IMR-90 (cell line): Measurements from ENCODE around the gene C2orf68. TPM values are rescaled to one million over a fixed set of nuclear protein-coding genes. Genes with fewer than 3 reads are reported as not detected.

Experiments
- ATAC-seq: fragments of 200-7000 bp; cut with Tn5 transposase; 2 replicates; pipeline ENCODE4 v1.9.1; 2020; ENCODE audit warnings: low read depth, mild to moderate bottlenecking, moderate library complexity
- BruUV-seq: library from RNA; stranded (reverse); fragments of 400-500 nt; replicated peaks from 2 replicates; lab custom pipeline; 2021; lab: Mats Ljungman, UMichigan
- CTCF ChIA-PET: fragments of 300-600 bp; formaldehyde crosslinking; extraction: SDS; loops from one replicate; lab custom pipeline; 2021; ENCODE audit warnings: antibody characterized with exemption; lab: Yijun Ruan, JAX
- POLR2A ChIA-PET: fragments of 300-600 bp; sonication (Branson Sonifier 250); formaldehyde crosslinking; loops from one replicate; lab custom pipeline; 2022; ENCODE audit warnings: antibody characterized with exemption; ENCODE audit not compliant: unreplicated experiment; lab: Charles Lee
- DNase-seq: peaks from one replicate; pipeline ENCODE4 v3.0.0; 2013
- H2AFZ ChIP-seq: replicated peaks from 2 replicates; pipeline ENCODE3; 2013; ENCODE audit warnings: low read length, mild to moderate bottlenecking; ENCODE audit not compliant: poor library complexity
- H2AK5ac ChIP-seq: 2 replicates; pipeline ENCODE4 v1.6.1; 2013; ENCODE audit warnings: low read depth, low read length, inconsistent platforms
- H2AK9ac ChIP-seq: replicated peaks from 2 replicates; pipeline ENCODE3; 2013; ENCODE audit warnings: mild to moderate bottlenecking, low read depth, low read length, moderate library complexity; ENCODE audit not compliant: poor library complexity
- H2BK120ac ChIP-seq: 2 replicates; pipeline ENCODE4 v1.6.1; 2013; ENCODE audit warnings: low read depth, low read length, inconsistent platforms
- H2BK15ac ChIP-seq: 3 replicates; pipeline ENCODE4 v1.6.1; 2013; ENCODE audit warnings: low read depth, low read length, inconsistent platforms
- H2BK20ac ChIP-seq: 2 replicates; pipeline ENCODE4 v1.6.1; 2013; ENCODE audit warnings: low read depth, mild to moderate bottlenecking, inconsistent platforms, low read length, moderate library complexity
- H2BK5ac ChIP-seq: 2 replicates; pipeline ENCODE4 v1.6.1; 2013; ENCODE audit warnings: mild to moderate bottlenecking, low read depth, low read length, inconsistent platforms; ENCODE audit not compliant: poor library complexity, severe bottlenecking
- H3K14ac ChIP-seq: replicated peaks from 2 replicates; pipeline ENCODE4 v1.6.1; 2013; ENCODE audit warnings: low read depth, low read length, inconsistent platforms
- H3K18ac ChIP-seq: 2 replicates; pipeline ENCODE4 v1.6.1; 2013; ENCODE audit warnings: low read depth, low read length, control low read depth
- H3K23ac ChIP-seq: 2 replicates; pipeline ENCODE4 v1.6.1; 2013; ENCODE audit warnings: low read depth, low read length, inconsistent platforms
- H3K27ac ChIP-seq: 2 replicates; pipeline ENCODE4 v1.5.1; 2013; ENCODE audit warnings: mild to moderate bottlenecking, control low read depth, low read length; ENCODE audit not compliant: insufficient read depth
- H3K27me3 ChIP-seq: 2 replicates; pipeline ENCODE4 v1.6.1; 2013; ENCODE audit warnings: low read length; ENCODE audit not compliant: control insufficient read depth, insufficient read depth
- H3K36me3 ChIP-seq: 2 replicates; pipeline ENCODE4 v1.6.1; 2013; ENCODE audit warnings: low read length, mixed read lengths; ENCODE audit not compliant: control insufficient read depth, insufficient read depth
- H3K4ac ChIP-seq: 2 replicates; pipeline ENCODE4 v1.6.1; 2013; ENCODE audit warnings: low read depth, low read length, inconsistent platforms
- H3K4me1 ChIP-seq: 2 replicates; pipeline ENCODE4 v1.6.1; 2013; ENCODE audit warnings: low read length, mixed read lengths; ENCODE audit not compliant: control insufficient read depth, insufficient read depth
- H3K4me2 ChIP-seq: 2 replicates; pipeline ENCODE4 v1.6.1; 2013; ENCODE audit warnings: low read depth, mild to moderate bottlenecking, control low read depth, low read length, moderate library complexity
- H3K4me3 ChIP-seq: 2 replicates; pipeline ENCODE4 v1.5.1; 2013; ENCODE audit warnings: low read depth, mild to moderate bottlenecking, control low read depth, low read length, moderate library complexity; ENCODE audit not compliant: insufficient read depth
- H3K56ac ChIP-seq: 2 replicates; pipeline ENCODE4 v1.6.1; 2013; ENCODE audit warnings: low read length, inconsistent platforms; ENCODE audit not compliant: insufficient read depth; ENCODE audit errors: extremely low read depth
- H3K79me1 ChIP-seq, 2 experiments: 2 replicates each; pipeline ENCODE4 v1.6.1; 2013; ENCODE audit warnings: low read length in 2 of 2, inconsistent platforms in 1 of 2, low read depth in 1 of 2
- H3K9ac ChIP-seq: 2 replicates; pipeline ENCODE4 v1.6.1; 2013; ENCODE audit warnings: low read depth, low read length, control low read depth
- H3K9me1 ChIP-seq: 2 replicates; pipeline ENCODE4 v1.6.1; 2013; ENCODE audit warnings: low read length, inconsistent platforms; ENCODE audit not compliant: insufficient read depth
- H3K9me3 ChIP-seq: 2 replicates; pipeline ENCODE4 v1.6.1; 2013; ENCODE audit warnings: low read length; ENCODE audit not compliant: control insufficient read depth, insufficient read depth
- H4K20me1 ChIP-seq: 2 replicates; pipeline ENCODE4 v1.6.1; 2013; ENCODE audit warnings: low read length, inconsistent platforms; ENCODE audit not compliant: insufficient read depth
- H4K5ac ChIP-seq: 2 replicates; pipeline ENCODE4 v1.6.1; 2013; ENCODE audit warnings: mild to moderate bottlenecking, low read depth, low read length, control low read depth
- H4K8ac ChIP-seq, 2 experiments: 2 replicates each; pipeline ENCODE4 v1.6.1; 2013; ENCODE audit warnings: low read depth in 2 of 2, low read length in 2 of 2, control low read depth in 1 of 2, inconsistent platforms in 1 of 2
- H4K91ac ChIP-seq: 2 replicates; pipeline ENCODE4 v1.6.1; 2013; ENCODE audit warnings: low read depth, low read length, inconsistent platforms; ENCODE audit not compliant: insufficient read depth
- CEBPB ChIP-seq: IDR thresholded peaks from 2 replicates; pipeline ENCODE4 v1.6.1; 2012; ENCODE audit warnings: low read depth, low read length, improper control_type of control experiment
- MAFK ChIP-seq: IDR thresholded peaks from 2 replicates; pipeline ENCODE4 v1.6.1; 2012; ENCODE audit warnings: low read depth, low read length, improper control_type of control experiment
- MAZ ChIP-seq: IDR thresholded peaks from 2 replicates; pipeline ENCODE4 v1.6.1; 2012; ENCODE audit warnings: low read depth, mild to moderate bottlenecking, low read length, improper control_type of control experiment, moderate library complexity, borderline replicate concordance
- MXI1 ChIP-seq: IDR thresholded peaks from 2 replicates; pipeline ENCODE4 v1.6.1; 2012; ENCODE audit warnings: low read depth, mild to moderate bottlenecking, low read length, moderate library complexity, borderline replicate concordance
- WGBS, 2 experiments: methylation state at CpG; one replicate each; pipeline versions ENCODE4 v1.1.5 to v1.1.7; 2013; ENCODE audit warnings: missing lambda C conversion rate in 2 of 2; ENCODE audit not compliant: insufficient read length in 1 of 2; ENCODE audit errors: extremely low coverage in 2 of 2; 5-methylcytosine and 5-hydroxymethylcytosine counted together
- dilution Hi-C: fragments of 300-500 bp; cut with HindIII; formaldehyde crosslinking; loops from one replicate; pipeline ENCODE4 v1.14.3; 2018; ENCODE audit warnings: low sequenced_read_pairs; ENCODE audit not compliant: unreplicated experiment
- in situ Hi-C: fragments of 300-500 bp; cut with MboI; formaldehyde crosslinking; loops from 3 replicates; pipeline ENCODE4 v1.14.3; 2019; ENCODE audit warnings: low sequenced_read_pairs, inconsistent platforms, mixed read lengths
- intact Hi-C: fragments of 100-400 bp; cut with micrococcal nuclease; formaldehyde crosslinking; loops from 2 replicates; pipeline ENCODE4 v1.10.0; 2022
- polyA plus RNA-seq, 3 experiments: library from polyadenylated mRNA; depleted of rRNA; stranded (reverse); fragments of >200 nt; gene quantifications; 2 replicates each; pipeline ENCODE4 v1.2.3, GENCODE V29; 2012; ENCODE audit warnings: low replicate concordance in 1 of 3
- total RNA-seq: library from RNA; depleted of rRNA; stranded (reverse); fragments of >200 nt; gene quantifications from 2 replicates; pipeline ENCODE4 v1.2.3, GENCODE V29; 2012

Gene C2orf68
- total and polyA plus RNA-seq, 2 of the 4 experiments (the other 2 are of a cell fraction) = 6.8 to 10.1 TPM

GRCh38 chr2:85596486-85597143 is 15.3 kb downstream of the C2orf68 start:
- POLR2A ChIA-PET = interaction anchor here (0.6 to 2.5 kb wide), 4 partner anchors 9 to 159 kb away, joined by 3 to 14 read pairs (median 6); no protein-coding TSS in a partner anchor
- H3K9ac ChIP-seq = peak overlapping the region; percentile 90; the same call in 1 of the 2 replicates
- DNase-seq = no peak
- peak overlapping the region; percentile 24; the same call in 1 of the 2 replicates for H3K4ac ChIP-seq
- H4K5ac ChIP-seq = no peak overlapping the region
- H4K91ac ChIP-seq = no peak overlapping the region
- H3K14ac ChIP-seq = no peak overlapping the region
- no peaks in the 10 kb centered on the region for H3K27me3 ChIP-seq
- peak overlapping the region; percentile 75 for H3K4me3 ChIP-seq
- no peak for TF ChIP-seq CEBPB
- TF ChIP-seq MAZ = no peak
- TF ChIP-seq MAFK = no peak
- no peak for TF ChIP-seq MXI1
- H3K4me2 ChIP-seq = peak overlapping the region; percentile 89
- no peak overlapping the region for H2BK15ac ChIP-seq
- H3K56ac ChIP-seq = no peak overlapping the region
- no peak for ATAC-seq
- peaks cover 26% of the 10 kb centered on the region for H3K36me3 ChIP-seq
- peak overlapping the region; percentile 21 for H2AK9ac ChIP-seq
- in situ Hi-C loops (no loop called here), intact Hi-C loops (no loop called here), dilution Hi-C loops (no loop called here)
- CTCF ChIA-PET = no interaction called here
- H3K79me1 ChIP-seq = peaks cover 32 to 68% of the 10 kb centered on the region in 2 experiments
- H3K9me1 ChIP-seq = peaks cover 17% of the 10 kb centered on the region
- H3K23ac ChIP-seq = no peak overlapping the region; the same call in 1 of the 2 replicates
- no CpG with 5 or more reads among the region's 3 CpGs for WGBS, 2 experiments
- no peak overlapping the region for H2AFZ ChIP-seq
- H2BK5ac ChIP-seq = peak overlapping the region; percentile 87
- H3K27ac ChIP-seq = no peak overlapping the region
- no TSS peak for BruUV-seq
- H3K4me1 ChIP-seq = peaks cover 11% of the 10 kb centered on the region
- H2AK5ac ChIP-seq = peak overlapping the region; percentile 17; the same call in 1 of the 2 replicates
- H2BK120ac ChIP-seq = no peak overlapping the region
- no peak overlapping the region for H2BK20ac ChIP-seq
- H4K20me1 ChIP-seq = peaks cover 16% of the 10 kb centered on the region
- H3K18ac ChIP-seq = no peak overlapping the region
- H4K8ac ChIP-seq = no peak overlapping the region; a peak in 1 of 4 replicates
- no peaks in the 10 kb centered on the region for H3K9me3 ChIP-seq
